SK-N-SH (cell line): Measurements from ENCODE around the gene TNFAIP1. TPM values are rescaled to one million over a fixed set of nuclear protein-coding genes. Genes with fewer than 3 reads are reported as not detected.

Experiments
- CTCF ChIA-PET: fragments of 300-600, 350-600 bp; formaldehyde crosslinking; extraction: SDS; loops from one replicate; lab custom pipeline; 2021; lab: Yijun Ruan, JAX
- POLR2A ChIA-PET: fragments of 350-600 bp; sonication (Branson Sonifier 250); formaldehyde crosslinking; extraction: SDS; loops from one replicate; lab custom pipeline; 2020; ENCODE audit warnings: antibody characterized with exemption, inconsistent platforms; lab: Yijun Ruan, JAX
- DNase-seq: peaks from one replicate; pipeline ENCODE4 v3.0.0; 2012
- H2AFZ ChIP-seq: fragments of 200-600 bp; sonication (generic); 2 replicates; pipeline ENCODE4 v1.8.1; 2016; ENCODE audit warnings: antibody characterized with exemption, mild to moderate bottlenecking, low read depth
- H3F3A ChIP-seq: fragments of 200-600 bp; sonication (generic); replicated peaks from 2 replicates; pipeline ENCODE3; 2016; ENCODE audit warnings: antibody characterized with exemption, mild to moderate bottlenecking; ENCODE audit not compliant: insufficient read depth
- H3K27ac ChIP-seq, 2 experiments: fragments of 200-500 bp in 1 of 2; fragments of 200-600 bp in 1 of 2; sonication (Bioruptor generic) in 1 of 2; sonication (generic), shearing (Covaris generic) in 1 of 2; 2 replicates each; pipeline versions ENCODE4 v1.5.1 to v1.6.1; 2014 to 2016; ENCODE audit warnings: low read depth in 2 of 2, inconsistent platforms in 1 of 2, low read length in 1 of 2, mild to moderate bottlenecking in 1 of 2, mixed read lengths in 1 of 2
- H3K27me3 ChIP-seq: fragments of 200-600 bp; sonication (generic), shearing (Covaris generic); 2 replicates; pipeline ENCODE4 v1.6.1; 2016; ENCODE audit warnings: mixed run types; ENCODE audit not compliant: insufficient read depth
- H3K36me3 ChIP-seq, 2 experiments: fragments of 200-500 bp in 1 of 2; fragments of 200-600 bp in 1 of 2; sonication (Bioruptor generic) in 1 of 2; sonication (generic) in 1 of 2; replicated peaks in 1 of 2; 2 replicates each; pipeline versions ENCODE3 to v1.5.1; 2014 to 2016; ENCODE audit warnings: low read length in 1 of 2, mild to moderate bottlenecking in 1 of 2; ENCODE audit not compliant: insufficient read depth in 2 of 2, control insufficient read depth in 1 of 2
- H3K4me1 ChIP-seq, 2 experiments: fragments of 200-500 bp in 1 of 2; fragments of 200-600 bp in 1 of 2; sonication (Bioruptor generic) in 1 of 2; sonication (generic), shearing (Covaris generic) in 1 of 2; 2 replicates each; pipeline versions ENCODE4 v1.5.1 to v1.6.1; 2014 to 2016; ENCODE audit warnings: low read depth in 1 of 2, low read length in 1 of 2, mixed run types in 1 of 2; ENCODE audit not compliant: insufficient read depth in 2 of 2, control insufficient read depth in 1 of 2
- H3K4me2 ChIP-seq: fragments of 200-600 bp; sonication (generic), shearing (Covaris generic); 2 replicates; pipeline ENCODE4 v1.6.1; 2017; ENCODE audit warnings: mixed run types
- H3K4me3 ChIP-seq, 2 experiments: fragments of 200-500 bp in 1 of 2; fragments of 200-600 bp in 1 of 2; sonication (Bioruptor generic) in 1 of 2; sonication (generic), shearing (Covaris generic) in 1 of 2; 2 replicates each; pipeline versions ENCODE4 v1.5.1 to v1.8.1; 2014 to 2016; ENCODE audit warnings: low read depth in 2 of 2, inconsistent platforms in 1 of 2, low read length in 1 of 2, mild to moderate bottlenecking in 1 of 2, mixed read lengths in 1 of 2, moderate library complexity in 1 of 2
- H3K79me2 ChIP-seq: fragments of 200-600 bp; sonication (generic); 2 replicates; pipeline ENCODE4 v1.8.1; 2017; ENCODE audit warnings: mild to moderate bottlenecking; ENCODE audit not compliant: insufficient read depth
- H3K9ac ChIP-seq: fragments of 200-600 bp; sonication (generic); 2 replicates; pipeline ENCODE4 v1.6.1; 2017; ENCODE audit warnings: mixed run types
- H3K9me2 ChIP-seq: fragments of 200-600 bp; sonication (generic); 2 replicates; pipeline ENCODE4 v1.6.1; 2017; ENCODE audit warnings: mixed run types
- H3K9me3 ChIP-seq: fragments of 200-600 bp; sonication (generic); 2 replicates; pipeline ENCODE4 v1.6.1; 2017; ENCODE audit warnings: mixed run types, mild to moderate bottlenecking, moderate library complexity
- H4K20me1 ChIP-seq: fragments of 200-600 bp; sonication (generic); 2 replicates; pipeline ENCODE4 v1.6.1; 2017; ENCODE audit warnings: mild to moderate bottlenecking, mixed run types; ENCODE audit not compliant: insufficient read depth
- CHD2 ChIP-seq: fragments of 150-350 bp; IDR thresholded peaks from 2 replicates; pipeline ENCODE4 v1.6.1; 2018; ENCODE audit warnings: low read length; ENCODE audit not compliant: partially characterized antibody
- ELF1 ChIP-seq: IDR thresholded peaks from 2 replicates; pipeline ENCODE4 v1.4.0; 2012
- EZH2phosphoT487 ChIP-seq: fragments of 200-600 bp; sonication (generic); IDR thresholded peaks from 2 replicates; pipeline ENCODE4 v1.6.1; 2017; ENCODE audit warnings: low read depth, mixed run types, mild to moderate bottlenecking, antibody characterized with exemption, moderate library complexity, borderline replicate concordance
- FOSL2 ChIP-seq: IDR thresholded peaks from 2 replicates; pipeline ENCODE4 v1.4.0; 2012; ENCODE audit warnings: low read depth, mild to moderate bottlenecking, moderate library complexity, borderline replicate concordance
- FOXM1 ChIP-seq: IDR thresholded peaks from 2 replicates; pipeline ENCODE4 v1.4.0; 2012; ENCODE audit warnings: low read depth, mild to moderate bottlenecking
- JUND ChIP-seq: IDR thresholded peaks from 2 replicates; pipeline ENCODE4 v1.4.0; 2012
- MEF2A ChIP-seq: IDR thresholded peaks from 2 replicates; pipeline ENCODE4 v1.4.0; 2012; ENCODE audit warnings: low read depth, borderline replicate concordance
- MXI1 ChIP-seq: IDR thresholded peaks from 2 replicates; pipeline ENCODE4 v1.6.1; 2012; ENCODE audit warnings: mild to moderate bottlenecking, low read depth, low read length, improper control_type of control experiment
- NRF1 ChIP-seq: IDR thresholded peaks from 2 replicates; pipeline ENCODE4 v1.6.1; 2012; ENCODE audit warnings: low read depth, mild to moderate bottlenecking, low read length
- POLR2AphosphoS5 ChIP-seq: IDR thresholded peaks from 2 replicates; pipeline ENCODE4 v1.6.1; 2012; ENCODE audit warnings: low read depth, low read length
- RFX5 ChIP-seq: IDR thresholded peaks from 2 replicates; pipeline ENCODE4 v1.6.1; 2012; ENCODE audit warnings: mild to moderate bottlenecking, improper control_type of control experiment, low read length
- RXRA ChIP-seq: IDR thresholded peaks from 2 replicates; pipeline ENCODE4 v1.4.0; 2012; ENCODE audit warnings: low read depth, mild to moderate bottlenecking, borderline replicate concordance
- SIN3A ChIP-seq: IDR thresholded peaks from 2 replicates; pipeline ENCODE4 v1.6.1; 2012; ENCODE audit warnings: low read depth, mild to moderate bottlenecking, low read length, moderate library complexity, borderline replicate concordance
- SMC3 ChIP-seq: IDR thresholded peaks from 2 replicates; pipeline ENCODE4 v1.6.1; 2012; ENCODE audit warnings: low read depth, low read length, improper control_type of control experiment
- TAF1 ChIP-seq: IDR thresholded peaks from 2 replicates; pipeline ENCODE4 v1.6.1; 2012; ENCODE audit warnings: low read depth, mild to moderate bottlenecking, low read length, moderate library complexity, borderline replicate concordance
- TCF12 ChIP-seq: IDR thresholded peaks from 2 replicates; pipeline ENCODE4 v1.4.0; 2012
- USF2 ChIP-seq: fragments of 150-350 bp; IDR thresholded peaks from 2 replicates; pipeline ENCODE4 v1.6.1; 2017; ENCODE audit warnings: antibody characterized with exemption, low read length, low read depth, borderline replicate concordance
- ZBTB33 ChIP-seq: IDR thresholded peaks from 2 replicates; pipeline ENCODE4 v1.4.0; 2012; ENCODE audit warnings: low read depth, borderline replicate concordance
- WGBS: methylation state at CpG from one replicate; pipeline ENCODE4 v1.1.6; 2017; ENCODE audit warnings: low lambda C conversion rate; 5-methylcytosine and 5-hydroxymethylcytosine counted together
- polyA plus RNA-seq, 3 experiments: library from polyadenylated mRNA; depleted of rRNA; stranded (reverse); fragments of >200 nt; gene quantifications; 2 replicates each; pipeline ENCODE4 v1.2.3, GENCODE V29; 2012
- TF ChIP-seq, protein P1 (sequence below): IDR thresholded peaks from 2 replicates; pipeline ENCODE4; 2012

Gene TNFAIP1
- polyA plus RNA-seq, 1 of the 3 experiments (the other 2 are of a cell fraction): 52.0 TPM

GRCh38 chr17:28285965-28286364, 49.6 kb upstream of the TNFAIP1 start (continued):
- TF ChIP-seq FOXM1: no peak
- TF ChIP-seq MXI1: no peak
- TF ChIP-seq POLR2AphosphoS5: no peak
- TF ChIP-seq MEF2A: no peak
- TF ChIP-seq, all 33 proteins: peak for 0

GRCh38 chr17:28290703-28291102, 44.9 kb upstream of the TNFAIP1 start:
- Histone ChIP-seq H3K79me2 (no peaks in the 10 kb centered on the region), H3K9me2 (no peaks in the 10 kb centered on the region), H4K20me1 (no peaks in the 10 kb centered on the region), H3K4me2 (no peak overlapping the region), H3F3A (peaks cover 3% of the 10 kb centered on the region), H2AFZ (no peak overlapping the region), H3K9me3 (no peaks in the 10 kb centered on the region), H3K27me3 (no peaks in the 10 kb centered on the region; the same call in 1 of the 2 replicates), H3K36me3 (no peaks in the 10 kb centered on the region), H3K27ac (no peak overlapping the region), H3K9ac (no peak overlapping the region), H3K4me3 (no peak overlapping the region), H3K4me1 (no peaks in the 10 kb centered on the region)
- no peak for TF ChIP-seq RFX5
- no peak for TF ChIP-seq ZBTB33
- no peak for TF ChIP-seq NRF1
- no peak for TF ChIP-seq JUND
- no peak for TF ChIP-seq SMC3
- TF ChIP-seq USF2: no peak
- no peak for TF ChIP-seq TCF12
- TF ChIP-seq RXRA: no peak
- TF ChIP-seq SIN3A: no peak
- TF ChIP-seq TAF1: no peak
- TF ChIP-seq, protein P1, sequence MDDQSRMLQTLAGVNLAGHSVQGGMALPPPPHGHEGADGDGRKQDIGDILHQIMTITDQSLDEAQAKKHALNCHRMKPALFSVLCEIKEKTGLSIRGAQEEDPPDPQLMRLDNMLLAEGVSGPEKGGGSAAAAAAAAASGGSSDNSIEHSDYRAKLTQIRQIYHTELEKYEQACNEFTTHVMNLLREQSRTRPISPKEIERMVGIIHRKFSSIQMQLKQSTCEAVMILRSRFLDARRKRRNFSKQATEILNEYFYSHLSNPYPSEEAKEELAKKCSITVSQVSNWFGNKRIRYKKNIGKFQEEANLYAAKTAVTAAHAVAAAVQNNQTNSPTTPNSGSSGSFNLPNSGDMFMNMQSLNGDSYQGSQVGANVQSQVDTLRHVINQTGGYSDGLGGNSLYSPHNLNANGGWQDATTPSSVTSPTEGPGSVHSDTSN: no peak
- TF ChIP-seq CHD2: no peak
- TF ChIP-seq FOSL2: no peak
- no peak for TF ChIP-seq MEF2A
- no peak for TF ChIP-seq EZH2phosphoT487
- TF ChIP-seq ELF1: no peak
- DNase-seq: no peak
- CTCF ChIA-PET: interaction anchor here (0.6 kb wide), 1 partner anchor 29 kb away, joined by 3 read pairs; no protein-coding TSS in a partner anchor
- 57% methylated on average over 2 of the region's 2 CpGs for WGBS
- POLR2A ChIA-PET: no interaction called here
